Dedifferentiated amniotic fluid mesenchymal stem cell (primary cell): ENCODE results near the gene TRNAU1AP.
"Not testable (repeated sequence)": the region's sequence is repeated elsewhere in the genome, so short reads cannot be mapped to it uniquely, and the experiment has no call there.

Experiments used
- DNase-seq: peaks from one replicate; pipeline ENCODE4 v3.0.0-alpha.2; 2016; ENCODE audit errors: extremely low spot score

Gene TRNAU1AP

GRCh38 chr1:28552758-28553663, at the start of gene TRNAU1AP:
TSS of gene TRNAU1AP (plus strand) at chr1:28553085. CDS start at chr1:28553111, 26 bp downstream.
- DNase-seq, result peak; percentile 96

DNA sequence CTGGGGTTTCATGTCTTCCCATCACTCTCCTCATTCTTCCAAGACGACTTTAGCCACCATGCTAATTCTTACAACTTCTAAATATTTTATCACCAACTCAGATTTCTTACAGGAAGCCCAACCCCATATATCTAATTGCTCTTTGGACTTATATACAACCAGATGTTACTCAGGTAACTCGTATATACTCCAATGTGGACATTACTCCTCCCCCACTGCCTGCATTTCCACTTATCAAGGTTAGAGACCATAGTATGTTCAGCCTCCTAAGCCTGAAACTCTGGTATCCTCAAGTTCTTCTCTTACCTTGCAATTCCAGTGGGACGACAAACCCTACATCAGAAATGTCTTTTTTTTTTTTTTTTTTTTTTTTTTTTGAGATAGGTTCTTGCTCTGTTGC, 49.8 kb upstream of the TRNAU1AP start:
- DNase-seq, result no peak

- peak; percentile 99 for DNase-seq
Measured at GRCh38 chr1:28505406-28506187, 47.3 kb upstream of the TRNAU1AP start, which contains the start of gene RCC1. TSS of gene RCC1 (plus strand) at chr1:28506043. CDS start at chr1:28529867, 23,824 bp downstream.

GRCh38 chr1:28506907-28507246, 46.0 kb upstream of the TRNAU1AP start:
- no peak for DNase-seq

GRCh38 chr1:28507247-28507645, 45.6 kb upstream of the TRNAU1AP start:
- no peak for DNase-seq

DNA sequence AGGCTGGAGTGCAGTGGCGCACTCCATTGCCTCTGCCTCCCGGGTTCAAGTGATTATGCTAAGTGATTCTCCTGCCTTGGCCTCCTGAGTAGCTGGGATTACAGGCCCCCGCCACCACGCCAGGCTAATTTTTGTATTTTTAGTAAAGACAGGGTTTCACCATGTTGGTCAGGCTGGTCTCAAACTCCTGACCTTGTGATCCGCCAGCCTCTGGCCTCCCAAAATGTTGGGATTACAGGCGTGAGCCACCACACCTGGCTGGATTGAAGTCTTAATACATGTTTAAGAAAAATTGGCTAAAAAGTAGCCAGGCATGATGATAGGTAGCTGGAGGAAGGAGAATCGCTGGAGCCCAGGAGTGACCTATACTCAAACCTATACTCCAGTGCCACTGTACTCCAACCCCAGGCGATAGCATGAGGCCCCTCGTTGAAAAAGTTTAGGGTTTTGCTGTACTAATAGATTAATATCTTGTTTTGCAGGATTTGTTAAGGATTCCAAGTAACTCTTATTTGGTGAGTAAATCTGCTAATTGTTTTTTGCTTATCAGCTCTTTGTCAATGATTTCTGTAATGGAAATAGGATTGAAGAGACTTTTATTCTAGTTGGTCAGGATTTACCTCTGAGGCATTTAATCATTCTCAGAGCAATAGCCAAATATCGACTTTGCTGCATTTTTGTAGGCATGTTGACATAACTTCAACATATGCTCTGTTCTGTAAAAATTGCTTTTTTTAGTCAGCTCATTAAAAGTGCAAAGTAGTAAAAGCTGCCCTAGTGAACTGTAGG, 45.0 kb upstream of the TRNAU1AP start:
- no peak for DNase-seq

- no peak for DNase-seq
Measured at GRCh38 chr1:28508435-28508754, 44.5 kb upstream of the TRNAU1AP start.

- DNase-seq, result no peak
Measured at GRCh38 chr1:28509705-28510272, 43.1 kb upstream of the TRNAU1AP start.

GRCh38 chr1:28510273-28510969, 42.5 kb upstream of the TRNAU1AP start:
- no peak for DNase-seq

DNA sequence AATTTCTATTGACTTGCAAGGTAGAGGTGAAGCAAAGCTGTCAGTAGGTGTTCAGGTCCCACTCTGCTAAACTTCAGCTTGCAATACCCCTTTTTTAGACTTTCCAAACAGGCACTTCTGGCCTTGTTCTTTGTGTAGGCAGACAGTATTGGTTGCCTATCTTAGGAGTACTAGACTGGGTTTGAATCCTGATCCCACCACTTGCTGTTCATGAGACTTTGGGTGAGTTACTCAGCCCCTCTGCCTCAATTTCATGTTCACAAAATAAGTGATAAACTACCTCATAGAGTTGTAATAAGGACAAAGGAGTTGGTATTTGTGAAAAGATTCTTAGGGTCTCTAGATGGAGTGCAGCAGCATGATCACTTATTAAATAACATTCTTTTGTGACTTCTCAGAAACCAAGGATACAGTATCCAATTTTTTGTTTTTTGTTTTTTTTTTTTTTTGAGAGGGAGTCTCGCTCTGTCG, 41.9 kb upstream of the TRNAU1AP start:
- DNase-seq, result no peak

- DNase-seq, result no peak
Measured at GRCh38 chr1:28512058-28512611, 40.8 kb upstream of the TRNAU1AP start.

DNA sequence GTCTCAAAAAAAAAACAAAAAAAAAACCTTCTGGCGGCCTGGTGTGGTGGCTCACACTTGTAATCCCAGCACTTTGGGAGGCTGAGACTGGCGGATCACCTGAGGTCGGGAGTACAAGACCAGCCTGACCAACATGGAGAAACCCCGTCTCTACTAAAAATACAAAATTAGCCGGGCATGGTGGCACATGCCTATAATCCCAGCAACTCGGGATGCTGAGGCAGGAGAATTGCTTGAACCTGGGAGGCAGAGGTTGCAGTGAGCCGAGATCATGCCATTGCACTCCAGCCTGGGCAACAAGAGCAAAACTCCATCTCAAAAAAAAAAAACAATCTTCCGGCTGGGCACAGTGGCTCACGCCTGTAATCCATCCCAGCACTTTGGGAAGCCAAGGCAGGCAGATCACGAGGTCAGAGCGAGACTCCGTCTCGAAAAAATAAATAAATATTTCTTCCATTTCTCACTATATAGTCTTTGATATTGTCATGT, 38.4 kb upstream of the TRNAU1AP start:
- DNase-seq, result not testable (repeated sequence)

DNA sequence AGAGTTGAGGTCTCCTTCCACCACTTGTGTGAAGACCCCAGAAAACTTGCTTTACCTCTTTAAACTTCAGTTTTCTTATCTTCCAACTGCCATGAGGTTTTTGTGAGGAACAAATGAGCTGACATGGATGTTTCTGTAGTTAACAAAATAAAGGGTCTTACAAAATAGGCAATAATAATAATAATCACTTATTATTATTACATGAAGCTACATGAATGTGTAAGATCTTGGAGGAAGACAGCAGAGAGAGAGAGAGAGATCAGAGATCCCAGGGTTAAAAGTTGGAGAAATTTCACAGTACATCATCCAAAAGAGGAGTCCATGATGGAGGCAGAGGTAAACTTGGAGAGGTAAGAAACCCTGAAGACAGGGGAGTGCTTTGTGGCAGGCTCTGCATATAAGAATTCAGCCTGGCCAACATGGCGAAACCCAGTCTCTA, 36.3 kb upstream of the TRNAU1AP start:
- no peak for DNase-seq

DNA sequence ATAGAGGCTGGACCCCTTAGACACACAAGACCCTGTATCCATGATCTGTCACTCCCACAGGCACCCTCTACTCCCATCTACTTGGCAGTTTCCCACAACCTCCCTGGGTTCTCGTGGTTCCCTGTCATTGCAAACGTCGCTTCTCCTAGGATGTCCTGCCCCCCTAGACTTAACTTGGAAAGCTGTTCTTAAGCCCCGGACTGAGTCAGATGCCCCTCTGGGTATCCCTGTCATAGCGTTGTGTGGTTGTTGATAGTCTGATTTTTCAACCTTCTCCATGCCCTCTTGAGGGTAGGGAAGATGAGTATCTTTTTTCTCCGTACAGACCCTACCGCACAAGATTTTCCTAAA, 35.3 kb upstream of the TRNAU1AP start:
- no peak for DNase-seq

DNA sequence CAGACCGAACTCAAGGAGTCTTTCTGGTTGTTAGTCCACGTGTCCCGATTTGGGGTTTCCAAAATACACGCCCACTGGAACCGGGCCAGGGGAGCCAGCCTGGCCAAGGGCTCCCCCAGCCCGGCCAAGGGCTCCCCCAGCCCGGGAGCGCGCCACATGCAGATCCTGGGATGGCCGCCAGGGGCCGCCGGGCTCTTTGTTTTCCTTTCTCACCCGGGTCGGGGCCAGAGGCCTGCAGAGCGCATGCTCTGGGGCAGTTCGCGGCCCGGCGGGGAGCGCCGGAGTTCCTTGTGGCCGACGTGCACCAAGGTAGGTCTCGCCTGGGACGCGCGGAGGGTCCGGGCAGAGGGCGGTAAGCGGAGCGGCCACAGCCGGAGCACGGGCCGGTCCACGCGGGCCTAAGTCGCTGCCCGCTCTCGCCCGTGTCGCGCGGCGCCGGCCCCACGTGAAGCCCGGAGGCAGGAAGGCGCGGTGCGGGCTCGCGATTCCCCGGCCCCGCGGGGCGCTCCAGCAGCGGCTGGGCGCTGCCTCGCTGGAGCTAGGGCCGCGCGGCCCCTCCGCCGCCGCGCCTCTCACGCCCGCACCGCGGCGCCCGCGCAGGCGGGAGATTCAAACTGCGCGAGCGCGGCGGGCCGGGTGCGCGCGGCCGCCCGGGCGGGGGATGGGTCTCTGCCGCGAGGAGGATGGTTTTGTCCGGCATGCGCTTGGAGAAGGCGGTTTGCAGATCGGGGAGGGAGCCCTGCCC, 34.7 kb upstream of the TRNAU1AP start:
- peak; percentile 74 for DNase-seq

DNA sequence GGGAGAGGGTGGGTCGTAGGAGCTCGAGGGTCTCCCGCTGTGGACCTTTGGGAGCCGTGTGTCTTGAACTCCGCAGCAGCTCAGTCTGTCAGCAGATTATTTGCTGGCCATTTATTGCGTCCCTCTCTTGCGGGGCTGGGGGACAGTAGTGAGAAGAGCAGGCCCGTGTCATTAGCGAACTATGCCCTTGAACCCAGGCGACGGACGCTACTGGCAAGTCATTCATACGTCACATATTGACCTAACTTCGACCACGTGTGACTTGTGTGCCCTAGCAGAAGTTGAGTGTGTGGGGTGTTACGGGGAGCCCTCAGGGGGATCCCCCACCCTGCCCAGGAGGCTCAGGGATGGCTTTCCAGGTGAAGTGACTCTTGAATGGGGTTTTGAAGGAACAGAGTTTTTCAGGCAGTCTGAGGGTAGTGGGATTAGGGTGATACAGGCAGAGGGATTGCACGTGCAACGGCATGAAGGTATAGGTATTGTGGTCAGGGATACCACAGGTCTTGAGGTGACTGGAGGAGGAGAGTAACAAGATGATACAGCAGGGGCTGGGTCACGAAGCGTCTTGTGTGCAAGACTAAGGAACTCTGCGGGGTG, 34.0 kb upstream of the TRNAU1AP start:
- DNase-seq, result no peak

GRCh38 chr1:28519946-28520725, 32.7 kb upstream of the TRNAU1AP start:
- DNase-seq, result no peak

- DNase-seq, result not testable (repeated sequence)
Measured at GRCh38 chr1:28520796-28521195, 32.1 kb upstream of the TRNAU1AP start.
